CD14-positive monocyte (primary cell): ENCODE data around the gene MPP2. TPM values are rescaled to one million over a fixed set of nuclear protein-coding genes. Genes with fewer than 3 reads are reported as not detected.

Experiments used
- DNase-seq, 3 donors: peaks; one replicate each; pipeline ENCODE4 v3.0.0-alpha.2; 2011 to 2022
- H2AFZ ChIP-seq: 2 replicates; pipeline ENCODE4 v1.6.0; 2012; ENCODE audit warnings: mild to moderate bottlenecking, low read depth, low read length, inconsistent platforms; ENCODE audit not compliant: insufficient read depth, poor library complexity, severe bottlenecking
- H3K27ac ChIP-seq, 2 donors: 1 replicate in 1 of 2; 2 replicates in 1 of 2; pipeline ENCODE4 v1.5.1; 2012 to 2013; ENCODE audit warnings: low read length in 2 of 2, control low read depth in 1 of 2, inconsistent platforms in 1 of 2, low read depth in 1 of 2, mild to moderate bottlenecking in 1 of 2
- H3K27me3 ChIP-seq, 2 donors: one replicate each; pipeline versions ENCODE4 v1.6.0 to v1.6.1; 2011 to 2013; ENCODE audit warnings: low read length in 2 of 2; ENCODE audit not compliant: control insufficient read depth in 2 of 2, insufficient read depth in 2 of 2
- H3K36me3 ChIP-seq, 2 donors: replicated peaks in 1 of 2; 1 replicate in 1 of 2; 2 replicates in 1 of 2; pipeline versions ENCODE4 v1.5.1 to v1.6.1; 2012 to 2013; ENCODE audit warnings: low read length in 2 of 2, control low read depth in 1 of 2, inconsistent platforms in 1 of 2, mild to moderate bottlenecking in 1 of 2; ENCODE audit not compliant: insufficient read depth in 2 of 2, control insufficient read depth in 1 of 2
- H3K4me1 ChIP-seq, 2 donors: 1 replicate in 1 of 2; 2 replicates in 1 of 2; pipeline versions ENCODE4 v1.5.1 to v1.6.1; 2012 to 2013; ENCODE audit warnings: low read length in 2 of 2, control low read depth in 1 of 2, inconsistent platforms in 1 of 2, mild to moderate bottlenecking in 1 of 2, moderate library complexity in 1 of 2; ENCODE audit not compliant: insufficient read depth in 2 of 2, control insufficient read depth in 1 of 2
- H3K4me2 ChIP-seq: replicated peaks from 2 replicates; pipeline ENCODE3; 2012; ENCODE audit warnings: low read length, moderate library complexity, mild to moderate bottlenecking; ENCODE audit not compliant: poor library complexity, severe bottlenecking; ENCODE audit errors: extremely low read depth
- H3K4me3 ChIP-seq, 3 experiments: fragments of 200-600 bp in 1 of 3; sonication (generic) in 1 of 3; replicated peaks in 1 of 3; 1 replicate in 2 of 3; 2 replicates in 1 of 3; pipeline ENCODE4 v1.5.1; 2011 to 2013; ENCODE audit warnings: low read length in 3 of 3, mild to moderate bottlenecking in 3 of 3, control low read depth in 2 of 3, low read depth in 2 of 3, inconsistent platforms in 1 of 3, moderate library complexity in 1 of 3
- H3K79me2 ChIP-seq: 2 replicates; pipeline ENCODE4 v1.6.0; 2012; ENCODE audit warnings: mild to moderate bottlenecking, control low read depth, inconsistent platforms, low read length, moderate library complexity; ENCODE audit not compliant: insufficient read depth
- H3K9ac ChIP-seq: 2 replicates; pipeline ENCODE4 v1.6.0; 2017; ENCODE audit warnings: low read length, mild to moderate bottlenecking; ENCODE audit not compliant: insufficient read depth, poor library complexity, severe bottlenecking
- H3K9me3 ChIP-seq, 2 donors: replicated peaks in 1 of 2; 1 replicate in 1 of 2; 2 replicates in 1 of 2; pipeline versions ENCODE4 v1.5.1 to v1.6.1; 2012 to 2013; ENCODE audit warnings: low read length in 2 of 2, control low read depth in 1 of 2; ENCODE audit not compliant: control insufficient read depth in 1 of 2, insufficient read depth in 1 of 2
- H4K20me1 ChIP-seq: 2 replicates; pipeline ENCODE4 v1.6.0; 2012; ENCODE audit warnings: mild to moderate bottlenecking, low read length, control low read depth, moderate library complexity; ENCODE audit not compliant: insufficient read depth
- H3K27ac Mint-ChIP-seq, 7 donors: one replicate each; pipeline ENCODE4 v1.8.0; 2020; ENCODE audit warnings: mild to moderate bottlenecking in 7 of 7, mixed read lengths in 7 of 7, moderate library complexity in 6 of 7, inconsistent platforms in 2 of 7
- H3K27me3 Mint-ChIP-seq, 3 donors: one replicate each; pipeline ENCODE4 v1.8.0; 2021 to 2022; ENCODE audit warnings: low read depth in 3 of 3, mild to moderate bottlenecking in 3 of 3, mixed read lengths in 3 of 3, moderate library complexity in 3 of 3, inconsistent platforms in 1 of 3
- H3K36me3 Mint-ChIP-seq, 2 donors: one replicate each; pipeline ENCODE4 v1.8.0; 2020; ENCODE audit warnings: mixed read lengths in 2 of 2, inconsistent platforms in 1 of 2, mild to moderate bottlenecking in 1 of 2
- H3K4me1 Mint-ChIP-seq: one replicate; pipeline ENCODE4 v1.8.0; 2020; ENCODE audit warnings: mild to moderate bottlenecking, mixed read lengths
- H3K4me3 Mint-ChIP-seq, 2 donors: one replicate each; pipeline ENCODE4 v1.8.0; 2020; ENCODE audit warnings: mild to moderate bottlenecking in 2 of 2, mixed read lengths in 2 of 2, moderate library complexity in 1 of 2
- H3K9me3 Mint-ChIP-seq, 7 donors: one replicate each; pipeline ENCODE4 v1.8.0; 2020 to 2022; ENCODE audit warnings: mixed read lengths in 7 of 7, mild to moderate bottlenecking in 6 of 7, moderate library complexity in 6 of 7, inconsistent platforms in 2 of 7
- WGBS: methylation state at CpG from one replicate; pipeline ENCODE4 v1.1.5; 2013; ENCODE audit warnings: missing lambda C conversion rate; ENCODE audit not compliant: insufficient coverage; 5-methylcytosine and 5-hydroxymethylcytosine counted together
- intact Hi-C, 2 donors: fragments of 100-400 bp; cut with micrococcal nuclease; formaldehyde crosslinking; loops; one replicate each; pipeline versions ENCODE4 v1.15.0 to v1.15.1; 2023
- polyA plus RNA-seq, 3 donors: library from polyadenylated mRNA; depleted of rRNA in 1 of 3; unstranded in 2 of 3; stranded (reverse) in 1 of 3; fragments of 300-500 nt in 2 of 3; fragments of >200 nt in 1 of 3; fragmentation: Illumina TruSeq in 2 of 3; gene quantifications; 1 replicate in 2 of 3; 2 replicates in 1 of 3; pipeline ENCODE4 v1.2.3, GENCODE V29; 2012 to 2021
- TF ChIP-seq, protein P1 (sequence below): fragments of 200-600 bp; IDR thresholded peaks from one replicate; pipeline ENCODE4 v1.8.0; 2022; ENCODE audit warnings: antibody characterized with exemption, mild to moderate bottlenecking

Gene MPP2
- polyA plus RNA-seq, 3 donors: not detected

DNA sequence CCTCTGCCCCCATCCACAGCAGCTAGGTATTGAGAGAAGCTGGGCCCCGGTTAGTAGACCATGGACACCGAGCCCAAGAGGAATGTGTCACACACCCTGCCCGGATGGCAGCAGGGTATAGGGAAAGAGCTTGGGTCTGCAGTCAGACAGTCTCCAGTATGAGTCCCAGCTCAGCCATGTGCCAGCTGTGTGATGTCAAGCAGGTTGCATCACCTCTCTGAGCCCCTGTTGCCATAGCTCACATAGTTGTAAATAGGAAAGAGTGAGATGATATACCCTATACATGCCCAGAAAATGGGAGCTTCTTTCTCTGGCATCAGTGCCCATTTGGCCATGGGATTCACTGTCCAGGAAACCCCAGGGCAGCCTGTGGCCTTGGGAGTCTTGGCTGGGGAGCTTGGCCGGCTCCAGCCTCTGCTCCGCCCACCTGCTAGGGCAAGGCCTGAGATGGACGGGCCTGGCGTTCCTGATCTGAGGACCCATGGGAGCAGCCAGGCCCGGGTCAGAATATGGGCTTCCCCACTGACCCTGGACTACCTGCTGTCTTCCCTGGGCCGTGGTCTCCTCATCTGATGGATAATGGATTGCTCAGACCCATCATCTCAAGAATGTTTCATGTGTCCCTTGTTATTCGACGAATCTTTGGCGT is 47.1 kb downstream of the MPP2 start:
- no peak overlapping the region for H3K27ac ChIP-seq
- Mint-ChIP-seq H3K36me3 (no peaks in the 10 kb centered on the region), H3K9me3 (peaks cover 0 to 9% (median 2%) of the 10 kb centered on the region in 7 donors), H3K4me1 (peaks cover 3% of the 10 kb centered on the region), H3K27ac (no peak overlapping the region), H3K27me3 (peaks cover 0 to 11% (median 3%) of the 10 kb centered on the region in 3 donors), H3K4me3 (no peak overlapping the region)
- 99% methylated on average over 8 of the region's 12 CpGs for WGBS
- intact Hi-C loops: no loop called here
- H3K36me3 ChIP-seq: no peaks in the 10 kb centered on the region
- DNase-seq: no peak
- H3K79me2 ChIP-seq: no peaks in the 10 kb centered on the region
- H3K4me2 ChIP-seq: no peak overlapping the region
- no peak overlapping the region for H2AFZ ChIP-seq
- no peak overlapping the region for H3K4me3 ChIP-seq
- no peaks in the 10 kb centered on the region for H4K20me1 ChIP-seq
- H3K4me1 ChIP-seq: no peaks in the 10 kb centered on the region
- H3K27me3 ChIP-seq: no peaks in the 10 kb centered on the region
- no peak overlapping the region for H3K9ac ChIP-seq
- TF ChIP-seq, protein P1, sequence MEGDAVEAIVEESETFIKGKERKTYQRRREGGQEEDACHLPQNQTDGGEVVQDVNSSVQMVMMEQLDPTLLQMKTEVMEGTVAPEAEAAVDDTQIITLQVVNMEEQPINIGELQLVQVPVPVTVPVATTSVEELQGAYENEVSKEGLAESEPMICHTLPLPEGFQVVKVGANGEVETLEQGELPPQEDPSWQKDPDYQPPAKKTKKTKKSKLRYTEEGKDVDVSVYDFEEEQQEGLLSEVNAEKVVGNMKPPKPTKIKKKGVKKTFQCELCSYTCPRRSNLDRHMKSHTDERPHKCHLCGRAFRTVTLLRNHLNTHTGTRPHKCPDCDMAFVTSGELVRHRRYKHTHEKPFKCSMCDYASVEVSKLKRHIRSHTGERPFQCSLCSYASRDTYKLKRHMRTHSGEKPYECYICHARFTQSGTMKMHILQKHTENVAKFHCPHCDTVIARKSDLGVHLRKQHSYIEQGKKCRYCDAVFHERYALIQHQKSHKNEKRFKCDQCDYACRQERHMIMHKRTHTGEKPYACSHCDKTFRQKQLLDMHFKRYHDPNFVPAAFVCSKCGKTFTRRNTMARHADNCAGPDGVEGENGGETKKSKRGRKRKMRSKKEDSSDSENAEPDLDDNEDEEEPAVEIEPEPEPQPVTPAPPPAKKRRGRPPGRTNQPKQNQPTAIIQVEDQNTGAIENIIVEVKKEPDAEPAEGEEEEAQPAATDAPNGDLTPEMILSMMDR: no peak
- H3K9me3 ChIP-seq: peaks cover 0 to 7% of the 10 kb centered on the region in 2 donors

DNA sequence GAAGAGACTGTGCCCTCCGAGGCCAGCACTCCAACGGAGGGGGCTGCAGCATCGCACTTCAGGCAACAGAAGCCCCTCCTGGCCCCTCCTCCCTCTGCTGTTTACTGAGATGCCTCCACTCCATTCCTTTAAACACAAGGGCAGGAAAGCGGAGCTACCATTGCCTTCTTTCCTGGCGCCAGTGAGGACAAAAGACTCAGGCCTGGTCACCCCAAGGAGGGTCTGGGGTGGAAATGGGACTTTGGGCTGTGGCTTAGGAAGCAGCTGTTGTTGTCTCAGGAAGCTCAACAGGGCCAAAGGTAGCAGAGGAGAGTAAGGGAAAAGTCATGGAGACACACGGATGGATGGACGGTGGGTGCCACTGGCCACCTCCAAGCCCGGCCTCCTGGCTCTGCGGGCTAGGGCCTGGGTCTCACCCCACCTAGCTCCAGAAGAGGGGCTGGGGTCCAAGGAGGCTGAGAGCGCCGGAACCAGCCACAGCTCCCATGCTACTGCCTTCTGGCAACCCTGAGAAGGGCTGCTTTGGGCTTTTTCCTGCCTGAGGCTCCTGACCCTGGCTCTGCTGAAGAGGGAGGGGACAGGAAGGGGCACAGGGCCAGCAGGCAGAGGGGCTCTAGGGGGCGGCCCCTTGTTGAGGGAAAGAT is 49.3 kb downstream of the MPP2 start:
- no peaks in the 10 kb centered on the region for H3K79me2 ChIP-seq
- Mint-ChIP-seq H3K27me3 (peaks cover 1 to 17% (median 3%) of the 10 kb centered on the region in 3 donors), H3K4me3 (no peak overlapping the region), H3K27ac (no peak overlapping the region), H3K36me3 (no peaks in the 10 kb centered on the region), H3K9me3 (peaks cover 0 to 9% (median 2%) of the 10 kb centered on the region in 7 donors), H3K4me1 (peaks cover 3% of the 10 kb centered on the region)
- H3K4me2 ChIP-seq: no peak overlapping the region
- no peaks in the 10 kb centered on the region for H3K27me3 ChIP-seq
- DNase-seq: no peak
- H4K20me1 ChIP-seq: no peaks in the 10 kb centered on the region
- H3K4me3 ChIP-seq: no peak overlapping the region
- TF ChIP-seq, protein P1: no peak
- no peaks in the 10 kb centered on the region for H3K4me1 ChIP-seq
- intact Hi-C loops: no loop called here
- WGBS: 68% methylated on average over 11 of the region's 12 CpGs
- H3K36me3 ChIP-seq: no peaks in the 10 kb centered on the region
- no peak overlapping the region for H3K9ac ChIP-seq
- H3K9me3 ChIP-seq: peaks cover 0 to 7% of the 10 kb centered on the region in 2 donors
- no peak overlapping the region for H3K27ac ChIP-seq
- H2AFZ ChIP-seq: no peak overlapping the region
